Glutamatergic neuron (in vitro differentiated cells): ENCODE measurements around the gene CNTD1. TPM values are rescaled to one million over a fixed set of nuclear protein-coding genes. Genes with fewer than 3 reads are reported as not detected.
A peak's percentile ranks its signal among the peaks of the same experiment; 100 is the strongest.

Experiments used
- DNase-seq: peaks from one replicate; pipeline ENCODE4 v3.0.0; 2022
- H3K27ac Mint-ChIP-seq: one replicate; pipeline ENCODE4 v1.8.0; 2020; ENCODE audit warnings: mild to moderate bottlenecking, mixed read lengths, inconsistent platforms; ENCODE audit not compliant: unreplicated experiment
- H3K27me3 Mint-ChIP-seq: one replicate; pipeline ENCODE4 v1.8.0; 2020; ENCODE audit warnings: mild to moderate bottlenecking, moderate library complexity, mixed read lengths, inconsistent platforms; ENCODE audit not compliant: unreplicated experiment
- H3K36me3 Mint-ChIP-seq: one replicate; pipeline ENCODE4 v1.8.0; 2020; ENCODE audit warnings: mild to moderate bottlenecking, mixed read lengths, inconsistent platforms; ENCODE audit not compliant: unreplicated experiment
- H3K4me1 Mint-ChIP-seq: one replicate; pipeline ENCODE4 v1.8.0; 2020; ENCODE audit warnings: mild to moderate bottlenecking, low read depth, mixed read lengths, inconsistent platforms; ENCODE audit not compliant: unreplicated experiment
- H3K4me3 Mint-ChIP-seq: one replicate; pipeline ENCODE4 v1.8.0; 2020; ENCODE audit warnings: mild to moderate bottlenecking, mixed read lengths, inconsistent platforms; ENCODE audit not compliant: unreplicated experiment
- H3K9me3 Mint-ChIP-seq: one replicate; pipeline ENCODE4 v1.8.0; 2020; ENCODE audit warnings: mild to moderate bottlenecking, moderate library complexity, mixed read lengths, inconsistent platforms; ENCODE audit not compliant: unreplicated experiment
- CTCF ChIP-seq: fragments of 200-600 bp; sonication (generic); IDR thresholded peaks from one replicate; pipeline ENCODE4 v1.5.0; 2021; ENCODE audit not compliant: partially characterized antibody, unreplicated experiment
- total RNA-seq: library from RNA; stranded (reverse); fragmentation: NEBNext Ultra II Directional; extraction: Animal tissue kit (Norgen Biotek cat#: 25700); gene quantifications from one replicate; pipeline ENCODE4 v1.2.1, GENCODE V29; 2021; ENCODE audit not compliant: unreplicated experiment

CNTD1 gene
- total RNA-seq, 1 donor from 2014 or later, result not detected

- TF ChIP-seq CTCF, result no peak
Measured at GRCh38 chr17:42797067-42798007, 1.3 kb upstream of the CNTD1 start.

GRCh38 chr17:42798011-42798382 is 664 bp upstream of the CNTD1 start:
- H3K36me3 Mint-ChIP-seq, result peaks cover 6% of the 10 kb centered on the region
- H3K4me1 Mint-ChIP-seq, result peaks cover 3% of the 10 kb centered on the region
- H3K4me3 Mint-ChIP-seq, result peak overlapping the region; percentile 93

More at GRCh38 chr17:42797067-42798007, 1.3 kb upstream of the CNTD1 start:
- DNase-seq, result no peak
- peak overlapping the region; percentile 93 for H3K4me3 Mint-ChIP-seq
- peaks cover 2% of the 10 kb centered on the region for H3K9me3 Mint-ChIP-seq
- peaks cover 3% of the 10 kb centered on the region for H3K4me1 Mint-ChIP-seq
- H3K36me3 Mint-ChIP-seq, result peaks cover 6% of the 10 kb centered on the region
- H3K27me3 Mint-ChIP-seq, result peaks cover 9% of the 10 kb centered on the region
- peak overlapping the region; percentile 22 for H3K27ac Mint-ChIP-seq

GRCh38 chr17:42803074-42803883 is 4.6 kb downstream of the CNTD1 start:
- H3K4me1 Mint-ChIP-seq, result no peaks in the 10 kb centered on the region
- no peak overlapping the region for H3K27ac Mint-ChIP-seq
- no peaks in the 10 kb centered on the region for H3K36me3 Mint-ChIP-seq
- peaks cover 7% of the 10 kb centered on the region for H3K27me3 Mint-ChIP-seq
- DNase-seq, result no peak
- H3K9me3 Mint-ChIP-seq, result peaks cover 5% of the 10 kb centered on the region
- TF ChIP-seq CTCF, result no peak
- H3K4me3 Mint-ChIP-seq, result no peak overlapping the region

More at GRCh38 chr17:42798011-42798382, 664 bp upstream of the CNTD1 start:
- no peak for TF ChIP-seq CTCF
- peaks cover 8% of the 10 kb centered on the region for H3K27me3 Mint-ChIP-seq
- DNase-seq, result no peak
- H3K27ac Mint-ChIP-seq, result peak overlapping the region; percentile 85
- peaks cover 2% of the 10 kb centered on the region for H3K9me3 Mint-ChIP-seq

GRCh38 chr17:42804918-42805367 is 6.3 kb downstream of the CNTD1 start:
- no peak for DNase-seq
- no peak overlapping the region for H3K27ac Mint-ChIP-seq
- peaks cover 3% of the 10 kb centered on the region for H3K27me3 Mint-ChIP-seq
- TF ChIP-seq CTCF, result no peak
- peaks cover 3% of the 10 kb centered on the region for H3K9me3 Mint-ChIP-seq
- H3K4me1 Mint-ChIP-seq, result no peaks in the 10 kb centered on the region
- H3K4me3 Mint-ChIP-seq, result no peak overlapping the region
- H3K36me3 Mint-ChIP-seq, result no peaks in the 10 kb centered on the region
